Spleen (tissue), 11 donors: ENCODE data around the gene MOB3B. TPM values are rescaled to one million over a fixed set of nuclear protein-coding genes. Genes with fewer than 3 reads are reported as not detected.

Experiments used
- DNase-seq: peaks from one replicate; pipeline ENCODE4 v3.0.0-alpha.2; 2020
- H3K27ac ChIP-seq, 8 donors: fragments of 200-600 bp; sonication (generic) in 7 of 8; 1 replicate in 4 of 8; 2 replicates in 4 of 8; pipeline versions ENCODE4 v1.5.0 to v1.8.0; 2016 to 2021; ENCODE audit warnings: inconsistent platforms in 4 of 8, mild to moderate bottlenecking in 4 of 8, moderate library complexity in 1 of 8
- H3K27me3 ChIP-seq, 7 donors: fragments of 200-600 bp; sonication (generic) in 6 of 7; replicated peaks in 1 of 7; 1 replicate in 4 of 7; 2 replicates in 3 of 7; pipeline versions ENCODE4 v1.5.0 to v1.8.0; 2016 to 2021; ENCODE audit warnings: inconsistent platforms in 3 of 7, mild to moderate bottlenecking in 1 of 7
- H3K36me3 ChIP-seq, 6 donors: fragments of 200-600 bp; sonication (generic) in 5 of 6; 1 replicate in 4 of 6; 2 replicates in 2 of 6; pipeline versions ENCODE4 v1.5.0 to v1.8.0; 2016 to 2021; ENCODE audit warnings: inconsistent platforms in 2 of 6
- H3K4me1 ChIP-seq, 6 donors: fragments of 200-600 bp; sonication (generic) in 5 of 6; 1 replicate in 3 of 6; 2 replicates in 3 of 6; pipeline versions ENCODE4 v1.5.0 to v1.8.0; 2016 to 2021; ENCODE audit warnings: inconsistent platforms in 3 of 6
- H3K4me3 ChIP-seq, 8 donors: fragments of 200-600 bp; sonication (generic) in 7 of 8; 1 replicate in 4 of 8; 2 replicates in 4 of 8; pipeline versions ENCODE4 v1.5.0 to v1.8.0; 2016 to 2021; ENCODE audit warnings: inconsistent platforms in 4 of 8, mild to moderate bottlenecking in 4 of 8, moderate library complexity in 2 of 8
- H3K9me3 ChIP-seq, 8 donors: fragments of 200-600 bp; sonication (generic) in 7 of 8; 1 replicate in 4 of 8; 2 replicates in 4 of 8; pipeline versions ENCODE4 v1.5.0 to v1.8.0; 2016 to 2021; ENCODE audit warnings: inconsistent platforms in 4 of 8
- CTCF ChIP-seq, 11 experiments: fragments of 200-600 bp in 7 of 11; fragments of 450-650 bp in 4 of 11; sonication (generic) in 4 of 11; IDR thresholded peaks in 8 of 11; conservative IDR thresholded peaks in 3 of 11; 1 replicate in 7 of 11; 2 replicates in 4 of 11; pipeline versions ENCODE4 v1.4.0 to v1.8.0; 2016 to 2021; ENCODE audit warnings: antibody characterized with exemption in 11 of 11, inconsistent platforms in 4 of 11, mild to moderate bottlenecking in 1 of 11
- POLR2A ChIP-seq, 3 donors: fragments of 450-650 bp; IDR thresholded peaks; one replicate each; pipeline ENCODE4 v1.5.1; 2017; ENCODE audit warnings: antibody characterized with exemption in 3 of 3, mild to moderate bottlenecking in 1 of 3
- POLR2AphosphoS5 ChIP-seq, 3 donors: sonication (generic); formaldehyde crosslinking; IDR thresholded peaks; one replicate each; pipeline ENCODE4 v1.5.1; 2017; ENCODE audit warnings: antibody characterized with exemption in 3 of 3
- WGBS, 5 donors: extraction: QIAGEN DNeasy Blood & Tissue Kit in 3 of 5; methylation state at CpG; one replicate each; pipeline versions ENCODE4 v1.1.5 to v1.1.7; 2013 to 2018; 5-methylcytosine and 5-hydroxymethylcytosine counted together
- intact Hi-C: fragments of 100-400 bp; cut with DNase I; formaldehyde crosslinking; loops from one replicate; pipeline ENCODE4 v1.15.0; 2023; ENCODE audit warnings: low total_unique reads
- polyA plus RNA-seq, 3 donors: library from polyadenylated mRNA; stranded (reverse); fragments of 200-250 nt; gene quantifications; one replicate each; pipeline ENCODE4 v1.2.1, GENCODE V29; 2013
- total RNA-seq, 7 donors: library from RNA; depleted of rRNA in 3 of 7; stranded (reverse); fragments of >200 nt in 3 of 7; fragmentation: NEBNext Ultra II Directional in 4 of 7; extraction: Animal tissue kit (Norgen Biotek cat#: 25700) in 4 of 7; gene quantifications; one replicate each; pipeline versions ENCODE4 v1.1.0 to v1.2.1, GENCODE V29; 2016 to 2021
- donor health status: healthy with polysubstance abuse.
- donor health status: DM: no; HTN: no; CAD: no; lungs with moderate emphysema.
- donor health status: DM: no; HTN: no; CAD: no.
- donor health status: Bipolar disorder and iron deficiency.
- donor health status: healthy.
- donor health status: DM: no; HTN: no; CAD: no.
- donor health status: DM: yes; HTN: yes; CAD: no.

MOB3B gene
- total and polyA plus RNA-seq, 10 donors, result 9.4 to 27.7 (median 19.9) TPM

GRCh38 chr9:27430750-27431535 lies 98.7 kb downstream of the MOB3B start:
- no peaks in the 10 kb centered on the region for H3K36me3 ChIP-seq
- 82 to 92% (median 88%) methylated on average over 5 of the region's 5 CpGs for WGBS, 5 donors
- intact Hi-C loops, result no loop called here
- TF ChIP-seq POLR2AphosphoS5 (IDR thresholded peaks at IDR 0.05), result no peak
- TF ChIP-seq POLR2A (IDR thresholded peaks at IDR 0.05), result no peak
- TF ChIP-seq CTCF (IDR thresholded peaks at IDR 0.05 in 8 of 11, conservative IDR thresholded peaks at IDR 0.05 in 3 of 11), result no peak
- H3K4me3 ChIP-seq, result no peak overlapping the region
- no peaks in the 10 kb centered on the region for H3K27me3 ChIP-seq
- peaks cover 15 to 57% (median 32%) of the 10 kb centered on the region in 6 donors for H3K4me1 ChIP-seq
- H3K27ac ChIP-seq, result peak overlapping the region in 7 of 8 donors; percentile 31 to 67 (median 41)
- no peak for DNase-seq
- H3K9me3 ChIP-seq, result no peaks in the 10 kb centered on the region

GRCh38 chr9:27429917-27430316 lies 99.7 kb downstream of the MOB3B start:
- Histone ChIP-seq H3K4me1 (peaks cover 15 to 61% (median 33%) of the 10 kb centered on the region in 6 donors), H3K9me3 (no peaks in the 10 kb centered on the region), H3K27ac (peak overlapping the region in 1 of 8 donors; percentile 24), H3K4me3 (no peak overlapping the region), H3K36me3 (no peaks in the 10 kb centered on the region), H3K27me3 (no peaks in the 10 kb centered on the region)
- DNase-seq, result no peak
- intact Hi-C loops, result no loop called here
- 62 to 73% (median 66%) methylated on average over 4 of the region's 4 CpGs for WGBS, 5 donors
- no peak for TF ChIP-seq CTCF (IDR thresholded peaks at IDR 0.05 in 8 of 11, conservative IDR thresholded peaks at IDR 0.05 in 3 of 11)
- no peak for TF ChIP-seq POLR2AphosphoS5 (IDR thresholded peaks at IDR 0.05)
- TF ChIP-seq POLR2A (IDR thresholded peaks at IDR 0.05), result no peak

GRCh38 chr9:27429436-27429835 lies 100.2 kb downstream of the MOB3B start:
- intact Hi-C loops, result no loop called here
- peak overlapping the region in 1 of 8 donors; percentile 24 for H3K27ac ChIP-seq
- no peak for DNase-seq
- H3K4me1 ChIP-seq, result peaks cover 15 to 59% (median 33%) of the 10 kb centered on the region in 6 donors
- H3K36me3 ChIP-seq, result no peaks in the 10 kb centered on the region
- WGBS, 5 donors, result 62 to 87% (median 76%) methylated on average over 2 of the region's 2 CpGs
- H3K27me3 ChIP-seq, result no peaks in the 10 kb centered on the region
- TF ChIP-seq CTCF (IDR thresholded peaks at IDR 0.05 in 8 of 11, conservative IDR thresholded peaks at IDR 0.05 in 3 of 11) (no peak), POLR2A (IDR thresholded peaks at IDR 0.05) (no peak), POLR2AphosphoS5 (IDR thresholded peaks at IDR 0.05) (no peak)
- H3K4me3 ChIP-seq, result no peak overlapping the region
- no peaks in the 10 kb centered on the region for H3K9me3 ChIP-seq

GRCh38 chr9:27428551-27428950 lies 101.1 kb downstream of the MOB3B start:
- no peak overlapping the region for H3K4me3 ChIP-seq
- no peaks in the 10 kb centered on the region for H3K27me3 ChIP-seq
- no peak for DNase-seq
- TF ChIP-seq POLR2A (IDR thresholded peaks at IDR 0.05), result no peak
- no peak for TF ChIP-seq POLR2AphosphoS5 (IDR thresholded peaks at IDR 0.05)
- TF ChIP-seq CTCF (IDR thresholded peaks at IDR 0.05 in 8 of 11, conservative IDR thresholded peaks at IDR 0.05 in 3 of 11), result no peak
- 89 to 98% (median 95%) methylated on average over 1 of the region's 1 CpG for WGBS, 5 donors
- H3K36me3 ChIP-seq, result no peaks in the 10 kb centered on the region
- H3K27ac ChIP-seq, result peak overlapping the region in 1 of 8 donors; percentile 3
- intact Hi-C loops, result no loop called here
- H3K9me3 ChIP-seq, result no peaks in the 10 kb centered on the region
- H3K4me1 ChIP-seq, result peaks cover 10 to 50% (median 29%) of the 10 kb centered on the region in 6 donors
